Cerebellar cortex (tissue), 1 donor: ENCODE data around the gene SPAAR.

Experiments used
- DNase-seq: peaks from one replicate; pipeline ENCODE4 v3.0.0-alpha.2; 2015; ENCODE audit warnings: low spot score

Gene SPAAR

GRCh38 chr9:35948451-35948850 lies 39.2 kb downstream of the SPAAR start:
- DNase-seq: no peak

GRCh38 chr9:35948901-35949318 lies 39.6 kb downstream of the SPAAR start:
- no peak for DNase-seq

DNA sequence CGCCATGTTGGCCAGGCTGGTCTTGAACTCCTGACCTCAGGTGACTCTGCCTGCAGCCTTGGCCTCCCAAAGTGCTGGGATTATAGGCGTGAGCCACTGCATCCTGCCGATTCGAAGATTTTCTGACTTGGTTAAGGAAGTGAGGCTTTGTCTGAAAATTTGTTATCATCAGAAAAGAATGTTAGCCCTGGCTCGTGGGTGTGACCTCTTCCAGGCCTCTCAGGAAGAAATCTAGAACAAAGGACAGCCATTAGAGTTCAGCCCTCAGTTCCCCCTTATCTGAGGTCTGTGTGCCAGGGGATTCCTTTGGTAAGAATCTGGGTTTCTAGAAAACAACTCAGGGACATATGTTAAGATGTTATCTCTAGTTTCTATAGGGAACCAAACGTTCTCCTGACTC lies 42.4 kb downstream of the SPAAR start:
- DNase-seq: no peak

DNA sequence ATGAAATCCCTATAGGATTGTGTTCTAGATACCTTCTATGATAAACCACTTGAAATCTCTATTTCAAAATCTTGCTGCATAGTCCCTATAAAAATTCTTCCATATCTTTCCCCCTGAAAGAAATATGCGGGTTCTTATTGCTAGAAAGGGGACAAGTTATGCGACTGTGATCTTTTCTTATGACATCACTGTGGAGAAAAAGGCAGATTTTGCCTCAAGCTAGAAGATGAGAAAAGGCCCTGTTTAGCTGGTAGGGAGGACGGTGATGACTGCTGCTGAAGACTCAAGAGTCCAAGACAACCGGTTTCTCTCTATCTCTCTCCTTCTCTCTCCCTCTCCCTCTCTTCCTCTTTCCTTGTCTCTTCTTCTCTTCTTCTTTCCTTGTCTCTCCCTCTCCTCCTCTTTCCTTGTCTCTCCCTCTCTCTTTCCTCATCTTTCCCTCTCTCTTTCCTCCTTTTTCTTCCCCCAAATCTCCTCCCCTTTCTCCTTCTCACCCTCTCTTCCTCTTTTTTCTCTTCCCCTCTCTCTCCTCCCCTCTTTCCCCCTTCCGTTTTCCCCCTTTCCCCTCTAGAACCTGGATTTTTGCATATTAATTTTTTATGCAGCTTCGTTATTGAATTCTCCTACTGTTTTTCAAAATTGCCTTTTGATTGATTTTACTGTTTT lies 43.4 kb downstream of the SPAAR start:
- DNase-seq: no peak

- DNase-seq: peak; percentile 83
These were observed 45.8 kb downstream of the SPAAR start for GRCh38 chr9:35954942-35955546.

DNA sequence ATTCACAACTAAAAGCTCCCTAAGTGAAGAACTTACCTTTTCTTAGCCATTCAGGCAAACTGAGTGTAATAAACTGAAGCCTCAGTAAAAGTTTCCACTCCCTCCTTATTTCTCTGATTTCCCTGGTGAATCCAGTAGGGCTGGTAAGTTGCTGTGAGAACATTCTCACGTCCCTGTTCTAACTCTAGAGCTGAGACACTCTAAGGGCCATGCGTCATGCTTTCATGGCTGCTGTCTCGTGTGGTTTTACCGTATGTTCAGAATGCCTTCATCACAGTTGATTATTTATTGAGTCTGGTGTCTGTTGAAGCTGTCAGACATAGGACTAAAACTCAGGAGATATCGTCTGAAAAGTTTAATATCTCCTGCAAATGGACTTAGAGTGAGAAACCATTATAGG lies 47.4 kb downstream of the SPAAR start:
- no peak for DNase-seq

DNA sequence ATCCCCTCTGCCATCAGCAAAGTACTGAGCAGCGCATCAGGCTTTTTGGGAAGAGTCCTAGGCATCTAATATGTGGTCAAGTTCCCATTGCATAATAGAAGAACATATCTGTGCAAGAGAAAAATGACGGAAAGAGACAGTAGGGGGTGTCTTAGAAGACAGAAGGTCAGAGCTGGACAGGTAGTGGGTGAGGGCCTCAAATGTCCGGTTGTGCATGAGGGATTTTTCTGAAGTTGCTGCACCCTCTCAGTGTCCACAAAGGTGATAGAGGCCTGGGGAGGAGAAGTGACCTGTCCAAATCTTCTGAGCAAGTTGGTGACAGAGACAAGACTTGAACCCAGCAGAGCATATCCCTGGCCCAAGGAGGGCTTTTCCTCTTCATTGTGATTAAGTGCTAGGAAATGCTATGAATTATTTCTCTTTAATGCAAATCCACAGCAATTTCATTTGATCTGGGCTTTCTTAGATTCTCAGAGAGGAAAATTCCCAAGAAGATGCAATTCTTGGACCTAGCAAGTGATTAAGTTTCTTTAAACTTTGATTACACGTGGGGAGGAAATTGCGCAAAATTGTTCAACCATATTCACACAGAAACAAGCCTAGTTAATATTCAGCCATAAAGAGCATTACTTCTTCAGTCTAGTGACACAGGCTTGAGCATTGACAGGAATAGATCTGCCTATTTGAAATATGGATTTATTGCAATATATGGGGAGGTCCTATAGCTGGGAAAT lies 49.0 kb downstream of the SPAAR start, which contains the start of gene OR2S2:
Gene OR2S2 (minus strand): TSS at position 51 of the 734 bp plus-strand sequence. CDS start 56 bp downstream, outside the sequence.
- no peak for DNase-seq

- no peak for DNase-seq
These were observed 50.9 kb downstream of the SPAAR start for GRCh38 chr9:35960039-35960655.
